Caki2 (cell line): ENCODE measurements around the gene UBAP1L. TPM values are rescaled to one million over a fixed set of nuclear protein-coding genes. Genes with fewer than 3 reads are reported as not detected.
"Not testable (repeated sequence)": the region's sequence is repeated elsewhere in the genome, so short reads cannot be mapped to it uniquely, and the experiment has no call there.

Experiments
- DNase-seq: peaks from one replicate; pipeline ENCODE4 v3.0.0-alpha.2; 2015; ENCODE audit warnings: low read depth
- in situ Hi-C: cut with HindIII; loops from 2 replicates; pipeline ENCODE4 v1.10.0; 2016; ENCODE audit warnings: low sequenced_read_pairs, low pct_unique_long_range_greater_than_20kb, mixed read lengths
- total RNA-seq: library from RNA; depleted of rRNA; stranded (reverse); fragments of >200 nt; shearing (Covaris generic); gene quantifications from 2 replicates; pipeline ENCODE4 v1.2.3, GENCODE V29; 2014; ENCODE audit warnings: low replicate concordance

The UBAP1L gene
- total RNA-seq, 1 experiment from 2014 or later: not detected

GRCh38 chr15:65101891-65102708 is 12.9 kb downstream of the UBAP1L start:
- no peak for DNase-seq
- in situ Hi-C loops: no loop called here

DNA sequence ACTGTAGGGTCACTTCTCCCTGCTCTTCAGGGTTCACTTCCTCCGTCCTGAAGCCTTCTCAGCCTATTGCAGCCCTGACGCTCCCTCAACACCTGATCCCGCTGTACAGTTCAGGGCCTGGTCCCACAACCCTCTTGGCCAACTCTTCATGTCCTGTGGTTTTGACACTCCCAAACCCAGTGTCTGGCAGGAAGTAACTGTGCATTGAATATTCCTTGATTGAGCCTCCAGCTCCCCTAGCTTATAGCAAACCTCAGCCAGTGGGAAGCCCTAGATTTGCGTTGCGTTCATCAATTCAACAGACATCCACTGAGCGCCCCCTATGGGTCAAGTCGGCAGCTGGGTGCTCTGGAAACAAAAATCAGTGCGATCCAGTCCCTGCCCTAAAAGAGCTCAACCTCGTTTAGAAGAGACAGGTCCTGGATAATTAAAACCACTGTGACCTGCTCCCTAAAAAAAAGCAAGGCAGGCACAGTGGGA is 13.5 kb downstream of the UBAP1L start:
- DNase-seq: peak; percentile 19
- in situ Hi-C loops: no loop called here

- in situ Hi-C loops: no loop called here
Measured at GRCh38 chr15:65100442-65100841, 14.6 kb downstream of the UBAP1L start.

GRCh38 chr15:65099801-65100200 is 15.2 kb downstream of the UBAP1L start:
- in situ Hi-C loops, DNase-seq: not testable (repeated sequence)

More at GRCh38 chr15:65100442-65100841, 14.6 kb downstream of the UBAP1L start:
- DNase-seq: no peak

GRCh38 chr15:65099336-65099735 is 15.7 kb downstream of the UBAP1L start:
- DNase-seq: no peak
- in situ Hi-C loops: no loop called here

- DNase-seq: no peak
- in situ Hi-C loops: no loop called here
Measured at GRCh38 chr15:65097651-65098263, 17.2 kb downstream of the UBAP1L start.

- in situ Hi-C loops: no loop called here
- DNase-seq: no peak
Measured at GRCh38 chr15:65096481-65097385, 18.3 kb downstream of the UBAP1L start.

GRCh38 chr15:65095747-65096104 is 19.3 kb downstream of the UBAP1L start:
- in situ Hi-C loops: no loop called here

GRCh38 chr15:65095011-65095746 is 19.8 kb downstream of the UBAP1L start:
- in situ Hi-C loops: no loop called here
- no peak for DNase-seq

More at GRCh38 chr15:65095747-65096104, 19.3 kb downstream of the UBAP1L start:
- no peak for DNase-seq

DNA sequence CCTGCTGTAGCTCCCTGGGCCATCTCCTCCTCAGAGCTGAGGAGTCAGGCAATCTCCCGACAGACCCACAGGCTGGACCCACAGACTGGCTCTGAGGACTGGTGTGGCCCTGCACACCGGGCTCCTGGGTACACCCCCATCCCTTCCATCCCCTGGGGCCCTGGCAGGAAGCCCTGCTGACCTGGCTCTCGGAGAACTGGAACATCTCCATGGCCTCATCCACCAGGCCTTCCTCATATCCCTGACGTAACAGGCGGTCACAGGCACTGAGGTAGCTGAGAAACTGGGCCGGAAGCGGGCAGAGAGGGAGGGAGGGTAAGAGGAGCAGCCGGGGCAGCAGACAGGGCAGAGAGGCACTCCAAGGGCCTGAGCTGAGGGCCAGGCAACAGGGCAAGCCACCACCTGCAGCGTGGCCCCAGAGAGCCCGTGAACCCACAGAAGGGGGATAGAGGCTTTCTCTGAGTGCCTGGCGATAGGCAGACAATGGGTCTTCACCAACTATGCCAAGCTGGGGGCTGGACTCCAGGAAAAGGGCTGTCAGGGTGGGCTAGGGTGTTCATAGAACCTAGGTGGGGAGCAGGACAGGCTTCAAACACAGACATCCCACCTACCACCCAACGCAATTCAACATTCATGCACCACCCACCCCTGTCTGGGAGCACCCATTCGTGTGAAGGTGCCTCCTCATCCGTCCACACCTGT is 20.6 kb downstream of the UBAP1L start:
- in situ Hi-C loops: no loop called here
- no peak for DNase-seq

- DNase-seq, in situ Hi-C loops: not testable (repeated sequence)
Measured at GRCh38 chr15:65093793-65094170, 21.2 kb downstream of the UBAP1L start.

DNA sequence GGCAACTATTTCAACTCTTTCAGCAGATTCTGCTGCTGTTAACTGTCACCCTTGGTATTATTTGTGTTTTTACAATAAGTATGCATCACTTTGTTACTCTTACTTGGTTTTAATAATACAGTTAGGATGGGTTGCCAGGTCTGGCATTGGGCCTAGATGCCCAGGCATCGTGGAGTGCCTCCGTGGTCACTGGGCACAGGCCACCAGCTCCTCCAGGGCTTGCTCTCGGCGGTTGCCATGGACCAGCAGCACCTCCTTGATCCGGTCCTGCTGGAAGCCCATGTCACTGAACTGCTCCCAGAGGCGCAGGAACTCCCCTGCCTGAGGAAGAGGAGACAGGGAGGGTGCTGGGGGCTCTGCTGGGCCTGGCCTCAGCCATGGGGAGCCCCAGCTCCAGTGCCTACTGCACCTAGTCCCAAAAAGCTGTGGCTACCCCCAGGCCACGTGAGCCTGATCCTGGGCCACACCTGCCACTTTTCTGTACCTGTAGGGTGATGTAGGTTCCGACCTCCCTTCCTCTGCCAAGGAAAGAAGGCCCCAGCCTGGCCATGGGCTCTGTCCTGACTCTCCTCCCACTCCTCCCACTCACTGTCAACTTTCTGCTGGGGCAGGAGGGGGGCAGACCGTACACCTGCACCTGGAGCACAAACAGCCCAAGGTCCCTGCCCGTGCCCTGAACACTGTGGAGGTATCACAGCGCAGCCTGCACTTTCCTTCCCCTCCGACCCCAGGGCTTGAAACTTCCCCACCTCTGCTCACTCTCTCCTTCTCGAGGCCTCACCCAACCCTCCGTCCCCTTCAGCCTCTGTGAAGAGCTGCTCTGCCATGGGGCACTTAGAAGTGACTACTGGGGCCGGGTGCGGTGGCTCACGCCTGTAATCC is 21.8 kb downstream of the UBAP1L start:
- in situ Hi-C loops: no loop called here
- no peak for DNase-seq

- in situ Hi-C loops: no loop called here
Measured at GRCh38 chr15:65091946-65092770, 22.8 kb downstream of the UBAP1L start.

GRCh38 chr15:65089206-65089824 is 25.7 kb downstream of the UBAP1L start:
- in situ Hi-C loops: no loop called here
- DNase-seq: no peak

More at GRCh38 chr15:65091946-65092770, 22.8 kb downstream of the UBAP1L start:
- no peak for DNase-seq

GRCh38 chr15:65088643-65089021 is 26.4 kb downstream of the UBAP1L start:
- in situ Hi-C loops: no loop called here
- no peak for DNase-seq
